ENCODE data around the gene SLC2A10.
"Not testable (repeated sequence)": the region's sequence is repeated elsewhere in the genome, so short reads cannot be mapped to it uniquely, and the experiment has no call there.

The SLC2A10 gene

DNA sequence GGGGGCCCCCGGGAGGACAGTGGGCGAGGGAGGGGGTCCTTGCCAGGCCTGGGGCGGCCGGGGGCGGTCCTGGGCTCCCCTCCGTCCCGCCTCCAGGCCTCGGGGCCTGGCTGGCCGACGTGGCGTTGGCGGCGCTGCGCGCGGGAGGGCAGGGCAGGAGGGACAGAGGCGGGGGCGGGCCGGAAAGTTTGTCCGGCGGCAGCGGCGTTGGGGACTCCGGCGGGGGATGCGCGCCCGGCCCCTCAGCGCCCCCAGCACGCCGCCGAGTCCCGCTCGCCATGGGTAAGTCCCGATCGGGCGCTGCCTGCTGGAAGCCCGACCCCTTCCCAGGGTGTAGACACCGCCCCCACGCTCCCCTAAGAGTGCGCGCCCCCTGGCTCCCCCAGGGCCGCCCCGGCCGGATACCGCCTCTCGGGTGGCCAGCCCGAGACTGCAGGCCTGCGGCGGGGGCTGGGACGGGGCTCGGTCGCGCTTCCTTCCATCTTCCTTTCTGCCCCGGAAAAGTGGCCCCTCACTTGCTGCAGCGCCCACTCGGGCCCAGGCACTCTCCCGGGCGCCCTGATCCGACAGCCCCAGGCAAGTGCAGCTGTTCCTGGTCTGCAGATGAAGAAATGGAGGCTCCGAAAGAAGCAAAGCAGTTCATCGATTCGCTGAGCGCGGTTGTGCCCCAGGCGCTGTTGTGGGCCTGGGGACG is at the start of gene SLC2A10:
Gene SLC2A10 (plus strand): TSS at position 191 of the 694 bp plus-strand sequence. CDS start 88 bp downstream, at position 279.
- DNase-seq (ENCODE audit: low read depth, low spot score), result peak; percentile 84

DNA sequence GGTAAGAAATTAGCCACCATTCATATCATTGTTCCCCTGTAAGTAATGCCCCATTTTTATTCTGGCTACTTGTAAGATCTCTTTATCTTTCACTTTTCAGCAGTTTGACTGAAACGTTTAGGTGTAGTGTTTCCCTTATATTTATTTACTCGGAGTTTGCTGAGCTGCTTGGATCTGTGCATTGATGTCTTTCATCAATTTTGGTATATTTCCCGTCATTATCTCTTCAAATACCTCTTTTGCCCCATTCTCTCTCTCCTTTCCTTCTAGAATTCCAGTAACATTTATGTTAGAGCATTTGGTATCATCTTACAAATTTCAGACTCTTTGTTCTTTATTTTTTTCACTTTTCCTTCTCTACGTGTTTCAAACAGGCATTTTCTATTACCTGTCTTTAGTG is 49.0 kb upstream of the SLC2A10 start:
- DNase-seq (ENCODE audit: low read depth, low spot score), result no peak

DNA sequence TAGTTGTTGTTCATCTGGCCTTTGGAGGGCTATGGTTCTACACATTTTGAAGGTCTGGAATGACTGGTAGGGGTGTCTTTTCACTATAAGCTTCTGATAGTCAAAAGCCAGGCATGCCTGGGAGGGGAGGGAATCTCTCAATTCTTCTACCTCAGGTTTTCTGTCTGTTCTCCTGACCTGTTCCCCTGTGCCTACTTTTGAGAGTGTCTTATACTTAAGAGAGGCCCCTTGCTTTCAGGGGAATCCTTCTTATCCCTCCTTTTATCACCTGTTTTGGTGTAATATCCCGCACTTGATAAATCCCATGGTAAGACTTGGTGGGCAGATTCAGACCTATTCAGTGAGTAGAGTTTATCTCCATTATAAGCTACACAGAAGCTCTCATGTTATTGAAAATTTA is 47.8 kb upstream of the SLC2A10 start:
- no peak for DNase-seq (ENCODE audit: low read depth, low spot score)

DNA sequence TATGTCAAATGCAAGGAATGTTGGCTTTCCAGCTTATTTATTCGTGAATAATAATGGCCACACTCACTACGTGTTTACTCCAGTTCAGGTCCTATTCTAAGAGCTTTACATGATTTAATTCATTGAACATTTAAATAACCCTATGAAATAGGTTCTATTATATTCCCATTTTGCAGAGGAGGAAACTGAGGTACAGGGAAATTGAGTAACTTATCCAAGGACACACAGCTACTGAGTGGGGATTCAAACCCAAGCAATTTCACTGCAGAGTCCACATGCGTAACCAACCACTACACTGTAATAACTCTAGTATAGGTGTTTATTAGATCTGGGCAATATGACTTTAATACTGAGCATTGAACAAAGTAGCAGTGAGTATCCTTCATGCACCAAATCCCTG is 45.9 kb upstream of the SLC2A10 start:
- no peak for DNase-seq (ENCODE audit: low read depth, low spot score)

DNA sequence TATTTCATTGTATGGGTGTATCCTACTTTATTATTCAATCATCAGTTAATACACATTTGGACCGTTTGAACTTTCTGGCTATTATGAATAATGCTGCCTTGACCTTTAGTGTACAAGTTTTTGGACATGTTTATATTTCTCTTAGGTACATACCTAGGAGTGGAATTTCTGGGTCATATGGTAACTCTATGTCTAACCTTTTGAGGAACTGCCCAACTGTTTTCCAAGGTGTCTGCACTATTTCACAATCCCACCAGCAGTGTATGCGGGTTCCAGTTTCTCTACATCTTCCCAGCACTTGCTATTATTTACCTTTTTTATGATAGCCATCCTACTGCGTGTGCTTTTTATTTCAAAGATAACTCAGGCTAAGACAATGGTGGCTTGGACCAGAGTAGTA is 43.8 kb upstream of the SLC2A10 start:
- DNase-seq (ENCODE audit: low read depth, low spot score), result no peak

DNA sequence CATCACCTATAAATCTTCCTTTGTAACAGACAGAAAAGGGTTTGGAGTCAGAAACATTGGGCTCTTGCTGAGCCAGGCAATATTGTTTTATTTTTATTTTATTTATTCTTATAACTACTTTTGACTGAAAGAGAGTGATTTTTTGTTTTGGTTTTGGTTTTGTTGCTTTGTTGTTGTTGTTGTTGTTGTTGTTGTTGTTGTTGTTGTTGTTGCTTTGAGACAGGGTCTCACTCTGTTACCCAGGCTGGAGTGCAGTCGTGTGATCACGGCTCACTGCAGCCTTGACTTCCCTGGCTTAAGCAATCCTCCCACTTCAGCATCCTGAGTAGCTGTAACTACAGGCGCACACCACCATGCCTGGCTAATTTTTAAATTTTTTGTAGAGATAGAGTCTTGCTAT is 43.1 kb upstream of the SLC2A10 start:
- no peak for DNase-seq (ENCODE audit: low read depth, low spot score)

DNA sequence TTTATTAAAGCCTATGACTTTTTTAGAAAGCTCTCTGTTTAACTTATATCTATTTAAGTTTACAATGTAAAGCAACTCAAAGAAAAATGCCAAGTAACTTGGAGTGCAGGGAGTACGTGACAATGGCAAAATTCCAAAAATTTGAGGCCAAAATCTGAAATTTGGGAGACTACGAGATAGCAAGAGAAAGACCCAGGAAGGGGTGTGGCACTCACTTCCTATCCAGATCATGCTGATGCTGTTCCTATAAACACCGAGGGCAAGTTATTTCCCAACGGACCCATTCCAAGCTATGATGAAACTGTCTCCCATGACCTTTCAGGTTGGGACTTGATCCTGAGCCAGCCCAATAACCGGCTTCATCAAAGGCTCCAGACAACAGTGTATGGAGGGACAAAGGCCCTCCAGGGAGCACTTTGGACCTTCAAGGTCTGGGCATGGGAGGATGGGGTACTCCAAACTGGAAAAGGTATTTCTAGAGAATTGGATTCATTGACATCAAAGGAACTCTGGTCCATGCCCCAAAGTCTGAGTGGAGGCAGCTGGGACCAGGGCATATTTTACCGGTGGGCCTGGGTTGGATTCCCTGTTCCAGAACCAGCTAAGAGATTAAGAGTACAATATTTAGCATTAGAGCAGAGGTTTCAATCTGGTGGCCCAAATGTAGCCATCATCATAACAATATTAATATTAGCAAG is 42.5 kb upstream of the SLC2A10 start:
- DNase-seq (ENCODE audit: low read depth, low spot score), result no peak

DNA sequence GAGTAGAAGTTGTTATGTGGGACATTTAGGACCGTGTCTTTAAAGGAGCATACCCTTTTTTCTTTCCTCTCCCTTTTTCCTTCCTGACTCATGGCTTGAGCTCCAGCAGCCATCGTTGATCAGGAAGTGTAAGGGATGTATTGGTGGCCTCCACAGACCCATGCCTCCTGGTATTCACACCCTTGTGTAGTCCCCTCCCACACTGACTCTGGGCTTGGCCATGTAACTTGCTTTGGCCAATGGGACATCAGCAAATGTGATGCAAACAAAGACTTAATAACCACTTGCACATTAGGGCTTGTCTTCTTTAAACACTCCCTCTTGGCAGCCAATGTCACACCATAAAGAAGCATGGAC is 39.2 kb upstream of the SLC2A10 start:
- DNase-seq (ENCODE audit: low read depth, low spot score), result no peak

DNA sequence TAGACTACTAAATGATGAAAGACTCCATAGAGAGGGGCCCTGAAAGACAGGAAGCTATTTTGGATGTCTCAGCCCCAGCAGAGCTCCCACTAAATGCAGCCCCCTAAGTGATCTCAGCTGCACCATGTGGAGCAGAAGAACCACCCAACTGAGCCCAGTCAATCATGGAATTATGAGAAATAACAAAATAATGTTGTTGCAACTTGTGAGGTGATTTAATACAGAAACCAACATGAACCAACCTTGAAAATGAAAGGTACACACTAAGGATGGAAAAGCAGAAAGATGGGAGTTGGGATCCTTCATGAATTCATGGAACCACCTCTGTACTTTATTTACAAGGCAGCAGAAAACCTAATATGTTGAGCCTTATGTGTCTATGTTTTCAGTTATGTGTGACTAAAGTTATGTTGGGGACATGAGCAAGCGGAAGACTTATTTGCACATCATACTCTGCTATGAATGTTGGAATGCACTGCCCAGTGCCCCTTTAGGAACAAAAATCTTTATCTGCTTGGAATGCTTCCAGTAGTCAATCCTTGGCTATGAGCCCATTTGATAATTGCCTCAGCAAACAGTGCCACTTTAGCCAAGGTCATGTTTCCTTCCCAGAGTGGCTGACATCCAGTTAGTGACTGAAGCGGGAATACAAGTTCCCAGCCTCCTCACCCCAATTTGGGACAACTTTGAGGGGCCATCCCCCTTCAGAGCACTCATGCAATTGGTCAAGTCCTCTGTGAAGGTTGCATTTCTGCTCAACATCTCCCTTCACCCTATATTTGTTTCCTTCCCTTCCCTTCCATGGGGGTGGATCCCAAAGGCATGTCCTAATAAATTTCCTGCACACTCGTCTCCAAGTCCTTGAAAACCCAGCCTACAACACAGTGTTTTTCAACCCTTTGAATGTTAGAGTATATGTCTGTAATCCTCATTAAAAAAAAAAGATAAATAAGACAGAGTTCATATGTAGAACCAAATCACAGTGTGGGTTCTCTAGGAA is 38.6 kb upstream of the SLC2A10 start:
- no peak for DNase-seq (ENCODE audit: low read depth, low spot score)

DNA sequence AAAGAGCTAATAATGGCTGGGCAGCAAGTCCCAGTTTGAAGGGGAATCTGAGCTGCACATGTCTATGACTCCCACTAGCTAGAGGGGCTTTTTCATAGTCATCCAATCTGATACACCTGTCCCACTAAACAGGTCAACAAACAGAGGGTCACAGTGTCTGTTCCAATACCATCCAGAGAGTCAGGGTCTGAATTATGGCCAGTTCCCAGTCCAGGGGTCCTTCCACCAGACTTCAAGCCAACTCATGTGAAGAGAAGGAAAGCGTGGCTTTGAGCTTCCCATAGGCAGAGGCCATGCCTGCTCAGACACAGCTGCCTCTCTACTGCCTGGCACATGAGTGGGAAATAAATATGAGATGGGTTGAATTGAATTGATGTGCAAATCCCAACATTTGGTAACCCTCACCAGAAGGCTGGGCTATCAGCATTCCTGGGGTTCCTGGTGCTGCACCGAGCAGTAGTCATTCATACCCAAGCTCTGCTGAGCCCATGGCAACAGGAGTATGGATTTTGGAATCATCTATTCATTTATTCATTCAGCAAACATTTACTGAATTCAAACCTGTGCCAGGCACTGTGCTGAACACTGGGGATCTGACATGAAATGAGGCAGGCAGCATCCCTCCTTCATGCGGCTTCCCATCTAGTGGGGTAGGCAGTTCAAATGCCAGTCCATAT is 37.4 kb upstream of the SLC2A10 start:
- DNase-seq (ENCODE audit: low read depth, low spot score), result no peak

DNA sequence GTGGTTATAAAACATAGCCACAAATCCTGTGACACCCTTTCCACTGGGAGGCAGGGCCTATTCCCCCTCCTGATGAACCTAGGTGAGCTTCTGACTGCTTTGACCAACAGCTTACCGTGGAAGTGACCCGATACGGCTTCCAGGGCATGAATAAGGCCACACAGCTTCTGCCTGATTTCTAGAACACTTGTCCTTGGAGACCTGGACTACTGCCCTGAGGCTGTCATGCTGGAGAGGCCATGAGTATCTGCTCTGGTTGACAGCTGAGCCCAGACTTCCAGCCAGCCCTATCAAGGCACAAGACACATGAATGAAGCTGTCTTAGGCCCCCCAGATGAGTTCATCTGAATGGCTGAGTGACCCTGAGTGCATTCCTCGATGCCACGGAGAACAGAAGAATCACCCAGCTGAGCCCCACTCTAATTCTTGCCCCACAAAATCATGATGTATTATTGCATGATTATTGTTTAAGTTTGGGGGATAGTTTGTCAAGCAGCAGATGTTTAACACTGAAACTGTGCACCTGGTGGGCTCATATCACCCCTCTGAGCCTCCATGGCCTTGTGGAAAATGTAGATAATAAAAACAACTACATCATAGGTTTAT is 36.8 kb upstream of the SLC2A10 start:
- DNase-seq (ENCODE audit: low read depth, low spot score), result no peak

DNA sequence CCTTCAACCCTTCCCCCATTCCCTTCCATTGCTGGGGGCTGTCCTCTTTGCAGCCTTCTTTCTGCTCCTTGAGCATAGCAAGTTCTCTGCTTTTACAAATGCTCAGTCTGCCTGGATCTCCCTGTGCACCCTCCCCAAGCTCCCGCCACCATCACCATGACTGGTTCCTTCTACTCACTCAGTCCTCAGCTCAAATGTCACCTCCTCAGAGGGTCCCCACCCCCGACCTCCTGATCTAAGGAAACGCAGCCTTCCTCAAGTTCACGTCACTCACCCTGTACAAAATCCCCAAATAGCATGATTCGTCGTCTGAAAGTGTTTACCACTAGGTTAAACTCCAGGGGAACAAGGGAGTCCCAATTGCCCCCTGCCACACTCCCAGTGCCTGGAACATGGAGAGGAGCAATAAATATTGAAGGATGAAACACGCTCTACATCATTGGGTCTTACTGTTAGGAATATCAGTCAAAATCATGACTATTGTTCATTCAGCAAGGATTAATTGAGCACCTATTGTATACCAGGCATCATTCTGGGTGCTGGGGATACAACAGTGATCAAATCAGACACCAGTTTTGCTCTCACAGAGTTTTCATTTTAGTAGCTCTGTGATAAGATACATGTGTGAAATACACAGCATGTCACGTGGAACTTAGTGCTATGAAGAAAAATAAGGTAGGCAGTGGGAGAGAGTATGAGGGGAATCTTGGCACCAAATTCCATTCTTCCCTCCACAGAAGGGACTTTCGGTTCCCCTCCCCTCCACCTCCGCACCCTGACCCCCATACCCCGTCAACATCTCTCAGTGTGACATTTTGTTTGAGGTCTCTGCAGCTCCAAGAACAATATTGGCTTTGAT is 35.8 kb upstream of the SLC2A10 start:
- no peak for DNase-seq (ENCODE audit: low read depth, low spot score)

DNA sequence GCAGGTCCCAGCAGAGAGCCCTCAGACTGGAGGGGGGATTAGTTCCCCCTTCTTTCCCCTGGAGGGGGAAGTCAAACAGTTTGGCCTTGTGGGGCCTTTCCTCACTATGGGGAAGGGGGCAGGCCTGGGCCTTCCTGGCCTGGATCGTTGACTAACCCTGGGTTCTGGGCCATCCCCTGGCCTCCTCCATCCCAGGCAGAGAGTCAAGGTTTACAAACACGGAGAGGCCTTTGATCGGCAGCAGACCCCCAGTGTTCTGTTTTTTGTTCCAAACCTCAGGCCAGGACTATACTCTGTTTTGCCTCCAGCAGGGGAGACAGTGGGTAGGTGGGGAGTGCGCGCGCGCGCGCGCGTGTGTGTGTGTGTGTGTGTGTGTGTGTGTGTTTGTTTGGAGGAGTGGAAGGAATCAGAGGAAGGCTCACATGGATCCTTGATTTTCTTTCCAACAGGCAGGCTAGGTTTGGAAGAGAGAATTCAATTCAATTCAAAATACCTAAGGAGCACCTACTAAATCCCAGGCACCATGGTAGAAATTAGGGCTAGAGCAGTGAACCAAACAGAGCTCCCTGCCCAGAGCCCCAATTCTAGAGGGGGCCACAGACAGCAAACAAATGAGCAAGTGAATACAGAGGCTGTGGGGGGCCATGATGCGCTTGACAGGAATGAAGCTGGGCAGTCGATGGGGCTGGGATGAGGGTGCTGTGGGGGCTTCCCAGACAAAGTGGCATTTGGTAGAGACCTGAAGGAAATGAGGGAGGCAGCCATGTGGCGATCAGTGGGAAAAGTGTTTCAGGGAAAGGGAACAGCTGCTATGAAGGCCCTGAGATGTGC is 35.0 kb upstream of the SLC2A10 start:
- peak; percentile 26 for DNase-seq (ENCODE audit: low read depth, low spot score)

DNA sequence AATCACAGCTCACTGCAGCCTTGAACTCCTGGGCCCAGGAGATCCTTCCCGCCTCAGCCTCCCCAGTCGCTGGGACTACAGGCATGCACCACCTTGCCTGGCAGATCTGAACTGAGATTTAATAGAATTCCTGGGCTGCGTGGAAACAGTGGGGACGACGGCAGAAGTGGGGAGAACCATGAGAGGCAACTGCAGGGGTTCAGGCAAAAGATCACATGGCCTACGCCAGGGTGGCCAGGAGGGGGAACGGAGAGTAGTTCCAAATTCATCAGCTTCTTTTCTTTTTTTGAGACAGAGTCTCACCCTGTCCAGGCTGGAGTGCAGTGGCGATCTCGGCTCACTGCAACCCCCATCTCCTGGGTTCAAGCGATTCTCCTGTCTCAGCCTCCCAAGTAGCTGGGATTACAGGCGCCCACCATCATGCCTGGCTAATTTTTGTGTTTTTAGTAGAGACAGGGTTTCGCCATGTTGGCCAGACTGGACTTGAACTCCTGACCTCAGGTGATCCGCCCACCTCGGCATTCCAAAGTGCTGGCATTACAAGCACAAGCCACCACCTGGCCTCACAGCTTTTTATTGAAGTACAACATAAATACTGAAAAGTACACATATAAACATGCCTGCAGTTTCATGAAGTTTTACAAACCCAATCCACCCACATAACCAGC is 32.7 kb upstream of the SLC2A10 start:
- not testable (repeated sequence) for DNase-seq (ENCODE audit: low read depth, low spot score)

DNA sequence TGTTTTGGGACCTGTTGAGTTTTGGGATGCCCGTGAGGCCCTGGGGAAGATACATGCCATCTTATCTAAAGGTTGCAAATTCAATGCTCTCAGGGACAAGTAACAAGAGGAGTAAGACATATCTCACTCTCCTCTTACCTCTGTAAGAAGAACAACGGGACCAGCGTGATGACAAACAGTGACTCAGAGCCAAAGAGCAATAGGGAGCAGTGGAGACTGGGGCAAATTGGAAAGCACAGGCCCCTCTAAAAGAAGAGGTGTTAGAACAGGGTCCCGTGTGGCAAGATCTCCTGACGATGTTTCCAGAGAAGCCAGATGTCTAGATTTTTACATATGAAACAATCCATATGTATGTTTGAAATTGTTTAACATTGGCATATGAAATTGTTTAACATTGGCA is 31.8 kb upstream of the SLC2A10 start:
- no peak for DNase-seq (ENCODE audit: low read depth, low spot score)

DNA sequence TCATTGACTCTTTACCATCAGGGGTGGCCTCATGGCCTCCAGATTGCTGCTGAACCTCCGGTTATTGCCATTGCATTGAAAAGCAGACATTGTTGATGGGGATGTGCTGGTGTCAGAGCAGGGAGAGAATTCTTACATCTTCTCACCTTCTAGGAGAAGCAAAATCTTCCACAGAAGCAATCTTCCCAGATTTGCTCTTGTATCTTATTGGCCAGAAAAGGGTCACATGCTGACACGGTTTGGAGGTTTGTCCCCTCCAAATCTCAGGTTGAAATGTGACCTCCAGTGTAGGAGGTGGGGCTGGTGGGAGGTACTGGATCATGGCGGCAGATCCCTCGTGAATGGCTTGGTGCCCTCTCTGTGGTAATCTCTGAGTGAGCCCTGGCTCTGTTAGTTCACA is 30.9 kb upstream of the SLC2A10 start:
- DNase-seq (ENCODE audit: low read depth, low spot score), result no peak

DNA sequence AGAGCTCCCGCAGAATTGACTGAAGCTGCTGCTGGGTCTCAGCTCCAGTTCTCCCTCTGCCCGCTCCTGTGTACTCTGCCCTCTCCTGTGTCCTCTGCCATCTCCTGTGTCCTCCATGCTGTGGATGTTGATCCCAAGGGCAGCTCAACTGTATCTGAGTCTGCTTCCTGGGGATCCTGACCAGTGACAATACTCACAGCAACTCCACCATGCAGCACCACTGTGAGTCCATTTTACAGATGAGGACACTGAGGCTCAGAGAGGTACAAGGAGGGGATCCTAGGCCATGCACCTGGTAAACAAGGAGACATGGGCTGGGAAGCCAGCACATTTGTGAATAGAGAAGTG is 28.8 kb upstream of the SLC2A10 start:
- DNase-seq (ENCODE audit: low read depth, low spot score), result no peak

DNA sequence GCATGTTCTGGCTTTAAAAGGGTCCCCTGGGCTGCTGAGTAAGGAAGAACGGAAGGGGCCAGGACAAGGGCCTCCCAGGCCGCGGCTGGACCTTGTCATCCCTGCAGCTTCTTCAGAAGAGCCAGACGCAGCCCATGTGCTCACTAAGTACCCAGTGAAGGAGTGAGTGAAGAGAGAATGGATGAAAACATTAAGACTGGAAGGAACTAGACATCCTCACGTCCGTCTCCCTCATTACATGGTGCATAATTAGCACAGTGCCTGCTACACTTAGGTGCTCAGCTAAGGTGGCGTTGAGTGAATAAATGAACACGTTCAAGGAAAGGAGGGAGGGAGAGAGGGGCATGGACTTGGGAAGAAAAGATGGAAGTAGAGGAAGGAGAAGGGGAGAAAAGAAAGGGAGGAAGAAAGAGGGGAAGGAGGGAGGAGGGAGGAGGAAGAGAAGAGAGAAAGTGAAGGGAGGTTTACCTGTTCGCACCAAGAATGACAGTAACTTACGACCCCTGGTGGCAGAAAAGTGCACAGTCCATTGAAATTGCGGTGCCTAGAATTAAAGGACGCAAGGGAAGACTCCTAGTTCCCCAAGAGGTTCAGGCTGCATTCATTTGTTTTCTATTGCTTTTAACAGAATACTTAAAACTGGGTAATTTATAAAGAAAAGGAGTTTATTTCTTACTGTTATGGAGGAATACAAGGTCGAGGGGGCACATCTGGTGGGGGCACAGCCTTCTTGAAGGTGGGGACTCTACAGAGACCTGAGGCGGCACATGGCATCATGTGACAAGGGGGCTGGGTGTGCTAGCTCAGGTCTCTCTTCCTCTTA is 28.2 kb upstream of the SLC2A10 start:
- DNase-seq (ENCODE audit: low read depth, low spot score), result peak; percentile 76
